ENCODE measurements around the gene MX1. TPM values are rescaled to one million over a fixed set of nuclear protein-coding genes. Genes with fewer than 3 reads are reported as not detected.
A peak's percentile ranks its signal among the peaks of the same experiment; 100 is the strongest.

Gene MX1
- total RNA-seq, 4 donors from 2014 or later, result 35.4 to 62.6 (median 51.5) TPM

DNA sequence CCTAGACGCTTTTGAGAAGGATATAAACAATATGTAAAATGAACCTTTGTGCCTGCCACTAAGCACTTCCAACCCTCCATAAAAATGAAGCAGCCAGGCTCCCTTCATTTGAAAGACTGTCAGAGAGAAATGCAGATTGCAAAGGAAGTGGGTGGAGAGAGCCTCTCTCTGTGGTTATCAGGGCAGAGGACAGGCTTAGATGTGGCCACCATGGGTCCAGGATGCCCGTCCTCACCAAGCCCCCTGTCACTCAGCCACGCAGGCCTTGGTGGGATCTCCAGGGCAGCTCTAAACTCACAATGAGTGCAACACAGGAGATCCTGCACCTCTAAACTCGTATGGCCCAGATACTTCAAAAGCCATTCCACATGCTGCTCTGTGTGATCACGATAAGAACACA is 44.0 kb downstream of the MX1 start:
- Histone ChIP-seq H3K27ac (no peak overlapping the region), H3K4me1 (peaks cover 30 to 33% of the 10 kb centered on the region in 2 donors), H3K36me3 (peaks cover 0 to 18% of the 10 kb centered on the region in 2 donors), H3K9me3 (no peaks in the 10 kb centered on the region), H3K4me3 (replicated peaks in 1 of 3) (no peak overlapping the region), H3K27me3 (no peaks in the 10 kb centered on the region)
- intact Hi-C loops (cut with DNase I), result no loop called here
- TF ChIP-seq POLR2A (IDR thresholded peaks at IDR 0.05), result no peak
- TF ChIP-seq, protein P1, sequence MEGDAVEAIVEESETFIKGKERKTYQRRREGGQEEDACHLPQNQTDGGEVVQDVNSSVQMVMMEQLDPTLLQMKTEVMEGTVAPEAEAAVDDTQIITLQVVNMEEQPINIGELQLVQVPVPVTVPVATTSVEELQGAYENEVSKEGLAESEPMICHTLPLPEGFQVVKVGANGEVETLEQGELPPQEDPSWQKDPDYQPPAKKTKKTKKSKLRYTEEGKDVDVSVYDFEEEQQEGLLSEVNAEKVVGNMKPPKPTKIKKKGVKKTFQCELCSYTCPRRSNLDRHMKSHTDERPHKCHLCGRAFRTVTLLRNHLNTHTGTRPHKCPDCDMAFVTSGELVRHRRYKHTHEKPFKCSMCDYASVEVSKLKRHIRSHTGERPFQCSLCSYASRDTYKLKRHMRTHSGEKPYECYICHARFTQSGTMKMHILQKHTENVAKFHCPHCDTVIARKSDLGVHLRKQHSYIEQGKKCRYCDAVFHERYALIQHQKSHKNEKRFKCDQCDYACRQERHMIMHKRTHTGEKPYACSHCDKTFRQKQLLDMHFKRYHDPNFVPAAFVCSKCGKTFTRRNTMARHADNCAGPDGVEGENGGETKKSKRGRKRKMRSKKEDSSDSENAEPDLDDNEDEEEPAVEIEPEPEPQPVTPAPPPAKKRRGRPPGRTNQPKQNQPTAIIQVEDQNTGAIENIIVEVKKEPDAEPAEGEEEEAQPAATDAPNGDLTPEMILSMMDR (IDR thresholded peaks at IDR 0.05), result no peak
- no peak for DNase-seq
- WGBS, 2 donors, result 69 to 71% methylated on average over 5 of the region's 5 CpGs

DNA sequence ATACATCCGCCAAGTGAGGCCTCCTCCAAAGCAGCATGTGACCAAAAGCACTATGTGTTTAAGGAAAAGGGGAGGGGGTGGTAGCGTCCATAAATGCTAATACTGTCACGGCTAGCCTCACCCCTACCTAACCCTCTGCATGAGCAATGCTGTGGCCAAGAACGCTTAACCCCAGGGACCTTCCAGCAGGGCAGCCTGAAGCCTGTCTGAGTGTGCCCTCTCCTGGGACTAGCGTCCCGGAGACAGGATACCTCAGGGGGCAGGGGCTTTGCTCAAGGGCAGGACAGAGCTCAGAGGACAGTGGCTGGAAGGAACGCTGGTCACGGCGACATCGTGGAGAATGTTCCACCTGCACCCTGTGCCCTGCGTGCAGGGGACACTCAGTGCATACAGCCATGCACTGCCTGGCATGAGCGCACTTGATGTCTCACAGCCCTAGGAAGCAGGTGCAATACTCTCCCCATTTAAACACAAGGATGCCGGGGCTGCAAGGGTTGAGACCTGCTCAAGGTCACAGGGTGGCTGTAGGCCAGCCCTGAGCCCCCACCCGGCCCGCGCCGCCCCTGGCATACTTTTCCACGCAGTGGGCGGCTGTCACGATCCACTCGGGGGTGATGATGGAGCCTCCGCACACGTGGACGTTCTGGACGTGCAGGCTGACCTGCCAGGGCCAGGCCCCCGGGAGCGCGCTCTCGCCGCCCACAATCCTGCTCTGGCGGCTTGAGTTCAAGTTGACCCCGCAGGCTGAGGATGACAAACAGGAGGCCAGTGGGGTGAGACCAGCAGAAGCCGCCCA is 46.9 kb downstream of the MX1 start:
- H3K27ac ChIP-seq, result no peak overlapping the region
- H3K36me3 ChIP-seq, result peaks cover 0 to 31% of the 10 kb centered on the region in 2 donors
- no peak overlapping the region for H3K4me3 ChIP-seq (replicated peaks in 1 of 3)
- H3K9me3 ChIP-seq, result no peaks in the 10 kb centered on the region
- H3K4me1 ChIP-seq, result peaks cover 9 to 12% of the 10 kb centered on the region in 2 donors
- 90 to 91% methylated on average over 12 to 25 of the region's 33 CpGs for WGBS, 2 donors
- no peaks in the 10 kb centered on the region for H3K27me3 ChIP-seq
- intact Hi-C loops (cut with DNase I), result no loop called here
- TF ChIP-seq, protein P1 (IDR thresholded peaks at IDR 0.05), result no peak
- no peak for TF ChIP-seq POLR2A (IDR thresholded peaks at IDR 0.05)
- DNase-seq, result no peak

DNA sequence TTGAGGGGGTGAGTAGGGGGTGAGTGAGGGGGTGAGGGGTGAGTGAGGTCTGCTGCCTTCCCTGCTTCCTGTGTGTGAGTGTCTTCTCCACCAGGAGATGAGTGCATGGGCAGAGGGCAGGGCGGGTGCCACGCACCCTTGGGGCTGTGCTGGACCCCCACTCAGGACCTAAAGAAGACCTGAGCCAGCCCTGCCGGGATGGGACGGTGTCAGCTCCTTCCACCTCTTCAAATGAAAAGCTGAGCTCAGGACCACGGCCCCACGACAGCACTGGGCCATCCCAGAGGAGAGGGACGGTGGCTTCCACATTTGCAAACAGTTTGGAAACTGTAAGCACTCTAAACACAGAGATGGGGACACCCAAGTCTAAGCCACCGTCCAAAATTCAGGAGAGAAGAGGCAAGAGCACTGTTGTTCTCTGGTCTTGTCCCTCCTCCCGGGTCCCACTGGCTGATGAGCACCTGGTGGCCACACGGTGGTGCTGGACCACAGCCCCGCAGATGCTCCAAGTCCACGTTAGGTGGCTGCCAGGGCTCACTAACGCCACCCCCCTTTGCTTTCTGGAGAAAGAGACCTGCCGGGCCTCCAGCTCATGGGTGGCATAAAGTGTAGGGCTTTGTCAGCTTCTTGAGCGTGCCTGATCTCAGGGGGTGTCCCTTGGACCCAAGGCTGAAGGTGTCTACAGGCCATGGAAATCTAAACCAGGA is 49.8 kb downstream of the MX1 start:
- TF ChIP-seq, protein P1 (IDR thresholded peaks at IDR 0.05), result no peak
- TF ChIP-seq POLR2A (IDR thresholded peaks at IDR 0.05), result no peak
- Histone ChIP-seq H3K27ac (no peak overlapping the region), H3K9me3 (no peaks in the 10 kb centered on the region), H3K36me3 (peaks cover 0 to 26% of the 10 kb centered on the region in 2 donors), H3K4me3 (replicated peaks in 1 of 3) (no peak overlapping the region), H3K27me3 (no peaks in the 10 kb centered on the region), H3K4me1 (peaks cover 5 to 16% of the 10 kb centered on the region in 2 donors)
- no peak for DNase-seq
- WGBS, 2 donors, result 87 to 92% methylated on average over 13 of the region's 15 CpGs
- intact Hi-C loops (cut with DNase I), result no loop called here

DNA sequence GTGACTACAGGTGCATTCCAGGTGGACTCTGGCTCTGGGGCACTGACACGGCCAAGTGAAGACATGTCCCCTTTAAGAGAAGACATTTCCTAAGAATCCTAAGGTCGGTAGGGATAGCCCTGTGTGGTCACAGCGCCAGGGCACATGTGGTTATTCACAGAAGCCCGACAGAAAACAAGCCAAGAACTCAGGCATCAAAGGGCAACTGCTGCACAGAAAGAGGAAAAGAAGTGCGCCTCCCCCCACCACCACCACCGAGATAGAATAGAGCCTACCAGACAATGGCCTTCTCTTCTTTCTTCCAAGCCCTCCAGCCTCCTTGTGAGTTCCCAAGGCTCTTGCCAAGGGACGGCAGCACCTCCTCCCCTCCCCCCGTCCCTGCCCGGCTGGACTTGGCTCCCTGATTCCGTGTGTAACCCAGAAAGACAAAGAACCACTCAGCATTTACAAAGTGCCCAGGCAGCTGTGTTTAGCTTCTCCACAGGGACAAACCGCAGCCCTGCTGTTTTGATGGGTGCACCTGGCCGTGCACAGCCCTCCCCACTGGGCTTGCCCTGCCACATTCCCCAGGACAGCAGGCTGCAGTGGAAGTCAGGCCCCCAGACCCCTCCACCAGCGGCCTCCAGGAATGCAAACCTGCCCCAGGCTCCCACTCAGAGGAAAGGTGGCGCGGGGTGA is 51.7 kb downstream of the MX1 start:
- peak overlapping the region in 2 of 3 donors; percentile 37 to 49 for H3K27ac ChIP-seq
- 9 to 19% methylated on average over 11 to 14 of the region's 15 CpGs for WGBS, 2 donors
- no peaks in the 10 kb centered on the region for H3K27me3 ChIP-seq
- no peak overlapping the region for H3K4me3 ChIP-seq (replicated peaks in 1 of 3)
- intact Hi-C loops (cut with DNase I), result no loop called here
- H3K9me3 ChIP-seq, result no peaks in the 10 kb centered on the region
- DNase-seq, result peak; percentile 58 to 60
- peaks cover 0 to 17% of the 10 kb centered on the region in 2 donors for H3K36me3 ChIP-seq
- TF ChIP-seq, protein P1 (IDR thresholded peaks at IDR 0.05), result no peak
- TF ChIP-seq POLR2A (IDR thresholded peaks at IDR 0.05), result no peak
- peaks cover 12 to 29% of the 10 kb centered on the region in 2 donors for H3K4me1 ChIP-seq

Measured in thyroid gland (tissue), 4 donors.